Measurements from ENCODE around the gene KIF4A.

GRCh38 chrX:70289793-70290770, at the start of gene KIF4A, which contains the start of gene PDZD11:
- TF ChIP-seq CTCF (IDR thresholded peaks at IDR 0.05; ENCODE audit: insufficient read depth, low read length) (no peak), POLR2AphosphoS5 (IDR thresholded peaks at IDR 0.05; ENCODE audit: low read depth) (no peak), GABPA (IDR thresholded peaks at IDR 0.05; ENCODE audit: low read depth) (peak; percentile 79)
- TF ChIP-seq, protein P1, sequence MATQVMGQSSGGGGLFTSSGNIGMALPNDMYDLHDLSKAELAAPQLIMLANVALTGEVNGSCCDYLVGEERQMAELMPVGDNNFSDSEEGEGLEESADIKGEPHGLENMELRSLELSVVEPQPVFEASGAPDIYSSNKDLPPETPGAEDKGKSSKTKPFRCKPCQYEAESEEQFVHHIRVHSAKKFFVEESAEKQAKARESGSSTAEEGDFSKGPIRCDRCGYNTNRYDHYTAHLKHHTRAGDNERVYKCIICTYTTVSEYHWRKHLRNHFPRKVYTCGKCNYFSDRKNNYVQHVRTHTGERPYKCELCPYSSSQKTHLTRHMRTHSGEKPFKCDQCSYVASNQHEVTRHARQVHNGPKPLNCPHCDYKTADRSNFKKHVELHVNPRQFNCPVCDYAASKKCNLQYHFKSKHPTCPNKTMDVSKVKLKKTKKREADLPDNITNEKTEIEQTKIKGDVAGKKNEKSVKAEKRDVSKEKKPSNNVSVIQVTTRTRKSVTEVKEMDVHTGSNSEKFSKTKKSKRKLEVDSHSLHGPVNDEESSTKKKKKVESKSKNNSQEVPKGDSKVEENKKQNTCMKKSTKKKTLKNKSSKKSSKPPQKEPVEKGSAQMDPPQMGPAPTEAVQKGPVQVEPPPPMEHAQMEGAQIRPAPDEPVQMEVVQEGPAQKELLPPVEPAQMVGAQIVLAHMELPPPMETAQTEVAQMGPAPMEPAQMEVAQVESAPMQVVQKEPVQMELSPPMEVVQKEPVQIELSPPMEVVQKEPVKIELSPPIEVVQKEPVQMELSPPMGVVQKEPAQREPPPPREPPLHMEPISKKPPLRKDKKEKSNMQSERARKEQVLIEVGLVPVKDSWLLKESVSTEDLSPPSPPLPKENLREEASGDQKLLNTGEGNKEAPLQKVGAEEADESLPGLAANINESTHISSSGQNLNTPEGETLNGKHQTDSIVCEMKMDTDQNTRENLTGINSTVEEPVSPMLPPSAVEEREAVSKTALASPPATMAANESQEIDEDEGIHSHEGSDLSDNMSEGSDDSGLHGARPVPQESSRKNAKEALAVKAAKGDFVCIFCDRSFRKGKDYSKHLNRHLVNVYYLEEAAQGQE (IDR thresholded peaks at IDR 0.05; ENCODE audit: insufficient replicate concordance, low read depth): no peak
